ENCODE results near the gene TBCD. TPM values are rescaled to one million over a fixed set of nuclear protein-coding genes. Genes with fewer than 3 reads are reported as not detected.

The TBCD gene
- total and polyA plus RNA-seq, 9 of the 15 experiments (the other 6 are each of a cell fraction or from before 2014, with no cell fraction given): 8.9 to 98.5 (median 28.0) TPM

DNA sequence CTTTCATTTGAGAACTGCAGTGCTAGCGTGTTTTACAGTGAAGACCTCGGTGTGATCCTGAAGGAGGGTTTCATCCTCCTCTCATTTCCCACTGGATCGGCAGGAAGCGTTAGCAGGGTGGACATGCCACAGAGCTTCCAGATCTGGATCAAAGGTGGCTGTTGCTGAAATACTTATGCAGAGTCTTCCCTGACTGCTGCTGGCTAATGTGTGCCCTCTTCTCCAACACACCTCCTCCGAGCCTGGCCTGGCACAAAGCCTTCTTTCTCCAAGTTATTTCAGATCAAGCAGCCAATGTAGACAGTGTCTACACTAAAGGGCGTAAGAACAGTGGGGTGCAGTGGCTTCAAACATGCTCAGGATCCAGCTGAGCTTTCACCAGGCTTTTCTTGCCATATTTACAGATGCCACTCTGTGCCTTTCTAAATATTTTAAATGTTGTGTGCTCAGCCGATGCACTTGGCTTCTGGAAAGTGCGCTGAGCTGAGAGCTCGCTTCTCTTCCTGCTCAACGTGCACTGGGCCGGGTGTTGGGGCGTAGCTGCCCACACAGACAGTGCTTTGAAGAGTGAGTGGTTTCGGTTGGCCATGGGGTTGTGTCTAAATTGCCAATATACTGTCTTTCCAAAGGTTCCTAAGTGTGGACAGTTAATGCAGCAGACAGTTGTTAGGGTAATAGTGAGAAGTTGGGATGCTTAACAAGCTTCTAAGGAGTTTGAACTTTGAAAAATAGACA, 85.9 kb downstream of the TBCD start:
- WGBS (ENCODE audit: insufficient coverage, low coverage, missing lambda C conversion rate): 93% methylated on average over 13 of the region's 13 CpGs
- TF ChIP-seq FOXP1 (CRISPR knock-in tag; IDR thresholded peaks at IDR 0.05): no peak
- TF ChIP-seq CREB1 (IDR thresholded peaks at IDR 0.05): no peak
- no peak for TF ChIP-seq CREB1 (CRISPR knock-in tag; IDR thresholded peaks at IDR 0.05)
- TF ChIP-seq SMARCE1 (IDR thresholded peaks at IDR 0.05): no peak
- TF ChIP-seq, protein P1, sequence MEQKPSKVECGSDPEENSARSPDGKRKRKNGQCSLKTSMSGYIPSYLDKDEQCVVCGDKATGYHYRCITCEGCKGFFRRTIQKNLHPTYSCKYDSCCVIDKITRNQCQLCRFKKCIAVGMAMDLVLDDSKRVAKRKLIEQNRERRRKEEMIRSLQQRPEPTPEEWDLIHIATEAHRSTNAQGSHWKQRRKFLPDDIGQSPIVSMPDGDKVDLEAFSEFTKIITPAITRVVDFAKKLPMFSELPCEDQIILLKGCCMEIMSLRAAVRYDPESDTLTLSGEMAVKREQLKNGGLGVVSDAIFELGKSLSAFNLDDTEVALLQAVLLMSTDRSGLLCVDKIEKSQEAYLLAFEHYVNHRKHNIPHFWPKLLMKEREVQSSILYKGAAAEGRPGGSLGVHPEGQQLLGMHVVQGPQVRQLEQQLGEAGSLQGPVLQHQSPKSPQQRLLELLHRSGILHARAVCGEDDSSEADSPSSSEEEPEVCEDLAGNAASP (IDR thresholded peaks at IDR 0.05): no peak
- TF ChIP-seq MCM7 (IDR thresholded peaks at IDR 0.05): no peak
- TF ChIP-seq MCM5 (IDR thresholded peaks at IDR 0.05; ENCODE audit: low read depth): no peak
- TF ChIP-seq CCAR2 (IDR thresholded peaks at IDR 0.05; ENCODE audit: low read depth, low read length): no peak
- TF ChIP-seq, protein P2, sequence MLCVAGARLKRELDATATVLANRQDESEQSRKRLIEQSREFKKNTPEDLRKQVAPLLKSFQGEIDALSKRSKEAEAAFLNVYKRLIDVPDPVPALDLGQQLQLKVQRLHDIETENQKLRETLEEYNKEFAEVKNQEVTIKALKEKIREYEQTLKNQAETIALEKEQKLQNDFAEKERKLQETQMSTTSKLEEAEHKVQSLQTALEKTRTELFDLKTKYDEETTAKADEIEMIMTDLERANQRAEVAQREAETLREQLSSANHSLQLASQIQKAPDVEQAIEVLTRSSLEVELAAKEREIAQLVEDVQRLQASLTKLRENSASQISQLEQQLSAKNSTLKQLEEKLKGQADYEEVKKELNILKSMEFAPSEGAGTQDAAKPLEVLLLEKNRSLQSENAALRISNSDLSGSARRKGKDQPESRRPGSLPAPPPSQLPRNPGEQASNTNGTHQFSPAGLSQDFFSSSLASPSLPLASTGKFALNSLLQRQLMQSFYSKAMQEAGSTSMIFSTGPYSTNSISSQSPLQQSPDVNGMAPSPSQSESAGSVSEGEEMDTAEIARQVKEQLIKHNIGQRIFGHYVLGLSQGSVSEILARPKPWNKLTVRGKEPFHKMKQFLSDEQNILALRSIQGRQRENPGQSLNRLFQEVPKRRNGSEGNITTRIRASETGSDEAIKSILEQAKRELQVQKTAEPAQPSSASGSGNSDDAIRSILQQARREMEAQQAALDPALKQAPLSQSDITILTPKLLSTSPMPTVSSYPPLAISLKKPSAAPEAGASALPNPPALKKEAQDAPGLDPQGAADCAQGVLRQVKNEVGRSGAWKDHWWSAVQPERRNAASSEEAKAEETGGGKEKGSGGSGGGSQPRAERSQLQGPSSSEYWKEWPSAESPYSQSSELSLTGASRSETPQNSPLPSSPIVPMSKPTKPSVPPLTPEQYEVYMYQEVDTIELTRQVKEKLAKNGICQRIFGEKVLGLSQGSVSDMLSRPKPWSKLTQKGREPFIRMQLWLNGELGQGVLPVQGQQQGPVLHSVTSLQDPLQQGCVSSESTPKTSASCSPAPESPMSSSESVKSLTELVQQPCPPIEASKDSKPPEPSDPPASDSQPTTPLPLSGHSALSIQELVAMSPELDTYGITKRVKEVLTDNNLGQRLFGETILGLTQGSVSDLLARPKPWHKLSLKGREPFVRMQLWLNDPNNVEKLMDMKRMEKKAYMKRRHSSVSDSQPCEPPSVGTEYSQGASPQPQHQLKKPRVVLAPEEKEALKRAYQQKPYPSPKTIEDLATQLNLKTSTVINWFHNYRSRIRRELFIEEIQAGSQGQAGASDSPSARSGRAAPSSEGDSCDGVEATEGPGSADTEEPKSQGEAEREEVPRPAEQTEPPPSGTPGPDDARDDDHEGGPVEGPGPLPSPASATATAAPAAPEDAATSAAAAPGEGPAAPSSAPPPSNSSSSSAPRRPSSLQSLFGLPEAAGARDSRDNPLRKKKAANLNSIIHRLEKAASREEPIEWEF (CRISPR knock-in tag; IDR thresholded peaks at IDR 0.05): no peak
- no peak for TF ChIP-seq SAFB (IDR thresholded peaks at IDR 0.05; ENCODE audit: borderline replicate concordance, low read depth, low read length)
- no peak for TF ChIP-seq CBX8 (IDR thresholded peaks at IDR 0.05; ENCODE audit: borderline replicate concordance, extremely low read depth, low read depth, low read length, poor library complexity, severe bottlenecking)
- TF ChIP-seq SMARCC2 (IDR thresholded peaks at IDR 0.05; ENCODE audit: low read depth): no peak
- TF ChIP-seq GTF2A2 (tag; IDR thresholded peaks at IDR 0.05): no peak
- TF ChIP-seq PRMT5 (CRISPR knock-in tag; IDR thresholded peaks at IDR 0.05): no peak
- no peak for TF ChIP-seq SP2 (IDR thresholded peaks at IDR 0.05; ENCODE audit: extremely low read depth, low read depth, low read length, poor library complexity, severe bottlenecking)
- TF ChIP-seq NFIX (CRISPR knock-in tag; IDR thresholded peaks at IDR 0.05; ENCODE audit: low read depth): no peak
- no peak for TF ChIP-seq WHSC1 (IDR thresholded peaks at IDR 0.05; ENCODE audit: low read length)

More for the DNA sequence above, 85.9 kb downstream of the TBCD start:
- no peak for DNase-seq (ENCODE audit: extremely low read depth in 1 of 4, low spot score in 3 of 4)
- Histone ChIP-seq H3K9me3 (replicated peaks; ENCODE audit: control insufficient read depth, insufficient read depth, low read depth, low read length) (no peaks in the 10 kb centered on the region), H3K27ac (ENCODE audit: extremely low read depth, low read depth, low read length) (no peak overlapping the region), H3K36me3 (ENCODE audit: control insufficient read depth, insufficient read depth, low read length) (peaks cover 18% of the 10 kb centered on the region), H3K4me3 (no peak overlapping the region), H3K4me2 (ENCODE audit: insufficient read depth, low read length) (no peak overlapping the region), H3K9me1 (ENCODE audit: control insufficient read depth, insufficient read depth, low read length) (no peaks in the 10 kb centered on the region), H2AFZ (ENCODE audit: low read depth, low read length) (no peak overlapping the region), H3K27me3 (ENCODE audit: control insufficient read depth in 2 of 2, insufficient read depth in 2 of 2, low read length in 2 of 2) (no peaks in the 10 kb centered on the region), H4K20me1 (replicated peaks; ENCODE audit: control insufficient read depth, insufficient read depth, low read length) (no peaks in the 10 kb centered on the region), H3K79me2 (ENCODE audit: control insufficient read depth, insufficient read depth, low read length) (no peaks in the 10 kb centered on the region), H3K4me1 (replicated peaks in 1 of 2; ENCODE audit: control insufficient read depth in 2 of 2, insufficient read depth in 2 of 2, low read length in 2 of 2) (peaks cover 0 to 13% of the 10 kb centered on the region in 2 experiments; a peak in 1 of 5 replicates), H3K9ac (ENCODE audit: insufficient read depth in 1 of 2, low read depth in 2 of 2, low read length in 2 of 2) (no peak overlapping the region; a peak in 1 of 4 replicates)
- no peak for ATAC-seq
- ChIA-PET CTCF (ENCODE audit: low intra/inter-chr PET ratio) (no interaction called here), POLR2A (interaction anchor here (0.7 kb wide), 1 partner anchor 32 kb away, joined by 4 read pairs; no protein-coding TSS in a partner anchor)
- BruUV-seq (replicated peaks): no TSS peak
- FAIRE-seq: no peak
- in situ Hi-C loops (cut with MboI) (no loop called here), intact Hi-C loops (cut with micrococcal nuclease) (no loop called here)
